Measurements from ENCODE around the gene FOXN1. TPM values are rescaled to one million over a fixed set of nuclear protein-coding genes. Genes with fewer than 3 reads are reported as not detected.

Gene FOXN1
- total RNA-seq, 1 donor from 2014 or later: not detected

DNA sequence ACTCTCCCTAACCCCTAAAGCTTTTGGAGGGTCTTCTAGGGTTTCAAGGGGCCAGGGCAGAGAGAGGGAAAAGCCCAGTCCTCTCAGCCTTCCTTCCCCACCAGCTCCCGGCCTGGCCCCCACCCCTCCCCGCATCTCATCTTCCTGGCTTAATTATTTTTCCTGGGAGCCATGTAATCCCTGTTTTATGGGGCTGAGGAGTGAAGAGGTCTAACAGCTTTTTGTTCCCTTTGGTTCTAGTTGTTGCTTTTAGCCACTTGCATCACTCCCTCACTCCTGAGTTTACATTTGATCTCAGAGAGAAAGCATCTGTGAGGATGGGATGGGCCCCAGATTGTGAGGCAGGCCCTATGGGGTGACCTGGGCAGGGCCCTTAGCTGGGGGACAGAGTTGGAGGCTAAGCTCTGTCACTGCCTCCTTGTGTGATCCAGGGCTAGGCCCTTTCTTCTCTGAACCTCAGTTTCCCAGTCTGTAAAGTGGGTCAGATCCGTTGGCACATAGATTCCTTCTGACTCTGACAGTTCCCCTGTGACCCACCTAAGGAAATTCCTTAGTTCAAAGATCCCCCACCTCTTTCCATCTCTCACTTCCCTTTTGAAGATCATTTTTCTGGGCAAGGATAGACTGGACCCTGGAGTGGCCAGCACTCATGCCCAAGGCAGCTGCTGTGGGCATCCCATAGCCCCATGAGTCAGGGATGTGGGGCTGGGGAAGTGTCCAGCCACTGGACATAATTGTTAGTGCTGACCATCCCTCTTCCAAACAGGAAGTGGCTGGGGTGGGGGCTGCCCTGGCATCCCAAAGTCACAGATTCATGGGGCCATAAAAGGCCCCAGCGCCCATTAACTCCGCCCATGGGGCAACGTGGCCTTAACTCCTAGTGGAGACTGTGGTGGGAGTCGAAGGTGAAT lies 26.2 kb downstream of the FOXN1 start:
- FAIRE-seq: no peak
- DNase-seq (ENCODE audit: low read depth): no peak
- TF ChIP-seq, protein P1, sequence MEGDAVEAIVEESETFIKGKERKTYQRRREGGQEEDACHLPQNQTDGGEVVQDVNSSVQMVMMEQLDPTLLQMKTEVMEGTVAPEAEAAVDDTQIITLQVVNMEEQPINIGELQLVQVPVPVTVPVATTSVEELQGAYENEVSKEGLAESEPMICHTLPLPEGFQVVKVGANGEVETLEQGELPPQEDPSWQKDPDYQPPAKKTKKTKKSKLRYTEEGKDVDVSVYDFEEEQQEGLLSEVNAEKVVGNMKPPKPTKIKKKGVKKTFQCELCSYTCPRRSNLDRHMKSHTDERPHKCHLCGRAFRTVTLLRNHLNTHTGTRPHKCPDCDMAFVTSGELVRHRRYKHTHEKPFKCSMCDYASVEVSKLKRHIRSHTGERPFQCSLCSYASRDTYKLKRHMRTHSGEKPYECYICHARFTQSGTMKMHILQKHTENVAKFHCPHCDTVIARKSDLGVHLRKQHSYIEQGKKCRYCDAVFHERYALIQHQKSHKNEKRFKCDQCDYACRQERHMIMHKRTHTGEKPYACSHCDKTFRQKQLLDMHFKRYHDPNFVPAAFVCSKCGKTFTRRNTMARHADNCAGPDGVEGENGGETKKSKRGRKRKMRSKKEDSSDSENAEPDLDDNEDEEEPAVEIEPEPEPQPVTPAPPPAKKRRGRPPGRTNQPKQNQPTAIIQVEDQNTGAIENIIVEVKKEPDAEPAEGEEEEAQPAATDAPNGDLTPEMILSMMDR (IDR thresholded peaks at IDR 0.05; ENCODE audit: insufficient read depth, low read length, severe bottlenecking): no peak

DNA sequence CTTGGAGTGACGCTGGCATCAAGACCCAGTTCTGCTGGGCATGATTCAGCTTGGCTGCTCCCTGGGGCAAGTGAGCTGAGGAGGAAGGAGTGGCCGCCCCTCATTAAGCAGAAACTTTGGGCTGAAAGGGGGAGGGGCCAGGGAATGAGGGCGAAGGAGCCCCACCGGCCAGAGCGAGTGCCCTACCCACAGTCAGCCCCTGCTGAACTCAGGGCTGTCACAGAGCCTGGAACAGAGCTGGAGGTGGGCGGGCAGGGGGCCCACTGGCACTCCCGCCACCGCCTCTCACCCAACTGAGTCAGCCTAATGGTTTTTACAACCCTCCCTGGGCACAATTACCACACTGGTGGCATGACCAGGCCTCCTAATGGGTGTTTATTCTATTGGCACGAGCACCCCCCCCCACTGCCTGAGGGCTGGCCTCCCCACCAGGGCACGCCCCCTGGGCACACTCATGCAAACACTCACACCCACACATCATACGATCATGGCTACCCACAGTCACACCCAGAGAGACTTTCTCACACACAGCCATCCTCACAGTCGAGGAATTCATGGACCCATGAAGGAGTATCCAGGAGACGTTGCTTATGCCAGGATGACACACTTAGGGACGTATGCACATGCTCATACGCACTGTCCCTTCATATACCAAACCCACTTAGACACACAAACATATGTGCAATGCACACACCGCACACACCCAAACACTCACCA lies 27.1 kb downstream of the FOXN1 start:
- H3K27me3 ChIP-seq (ENCODE audit: control insufficient read depth, insufficient read depth, low read length): no peaks in the 10 kb centered on the region
- no peak overlapping the region for H3K4me3 ChIP-seq (ENCODE audit: low read depth, low read length)
- peak; percentile 98 for FAIRE-seq
- peak; percentile 76 for DNase-seq (ENCODE audit: low read depth)
- peaks cover 1% of the 10 kb centered on the region for H3K36me3 ChIP-seq (ENCODE audit: control insufficient read depth, insufficient read depth, low read length)
- TF ChIP-seq, protein P1 (IDR thresholded peaks at IDR 0.05; ENCODE audit: insufficient read depth, low read length, severe bottlenecking): no peak

More for the DNA sequence above, 26.2 kb downstream of the FOXN1 start:
- H3K4me3 ChIP-seq (ENCODE audit: low read depth, low read length): no peak overlapping the region
- no peaks in the 10 kb centered on the region for H3K27me3 ChIP-seq (ENCODE audit: control insufficient read depth, insufficient read depth, low read length)
- H3K36me3 ChIP-seq (ENCODE audit: control insufficient read depth, insufficient read depth, low read length): peaks cover 1% of the 10 kb centered on the region

DNA sequence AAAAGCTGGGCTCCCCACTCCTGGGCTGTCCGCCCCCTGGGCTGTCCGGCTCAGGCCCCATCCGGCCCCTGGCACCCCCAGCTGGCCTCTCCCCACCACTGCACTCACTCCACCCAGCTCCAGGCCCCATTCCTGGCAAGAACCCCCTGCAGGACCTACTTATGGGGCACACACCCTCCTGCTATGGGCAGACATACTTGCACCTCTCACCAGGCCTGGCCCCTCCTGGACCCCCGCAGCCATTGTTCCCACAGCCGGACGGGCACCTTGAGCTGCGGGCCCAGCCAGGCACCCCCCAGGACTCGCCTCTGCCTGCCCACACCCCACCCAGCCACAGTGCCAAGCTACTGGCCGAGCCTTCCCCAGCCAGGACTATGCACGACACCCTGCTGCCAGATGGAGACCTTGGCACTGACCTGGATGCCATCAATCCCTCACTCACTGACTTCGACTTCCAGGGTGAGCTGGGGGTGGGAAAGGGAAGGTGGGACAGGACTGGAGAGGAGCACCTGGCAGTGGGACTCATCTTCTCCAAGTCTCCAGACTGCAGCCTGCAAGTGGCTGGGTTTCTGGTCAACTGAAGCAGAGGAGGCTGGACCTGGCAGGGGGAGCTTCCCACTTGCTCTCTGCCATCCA lies 28.7 kb downstream of the FOXN1 start:
- DNase-seq (ENCODE audit: low read depth): no peak
- no peak for FAIRE-seq
- no peak overlapping the region for H3K4me3 ChIP-seq (ENCODE audit: low read depth, low read length)
- peaks cover 1% of the 10 kb centered on the region for H3K36me3 ChIP-seq (ENCODE audit: control insufficient read depth, insufficient read depth, low read length)
- TF ChIP-seq, protein P1 (IDR thresholded peaks at IDR 0.05; ENCODE audit: insufficient read depth, low read length, severe bottlenecking): no peak
- no peaks in the 10 kb centered on the region for H3K27me3 ChIP-seq (ENCODE audit: control insufficient read depth, insufficient read depth, low read length)

DNA sequence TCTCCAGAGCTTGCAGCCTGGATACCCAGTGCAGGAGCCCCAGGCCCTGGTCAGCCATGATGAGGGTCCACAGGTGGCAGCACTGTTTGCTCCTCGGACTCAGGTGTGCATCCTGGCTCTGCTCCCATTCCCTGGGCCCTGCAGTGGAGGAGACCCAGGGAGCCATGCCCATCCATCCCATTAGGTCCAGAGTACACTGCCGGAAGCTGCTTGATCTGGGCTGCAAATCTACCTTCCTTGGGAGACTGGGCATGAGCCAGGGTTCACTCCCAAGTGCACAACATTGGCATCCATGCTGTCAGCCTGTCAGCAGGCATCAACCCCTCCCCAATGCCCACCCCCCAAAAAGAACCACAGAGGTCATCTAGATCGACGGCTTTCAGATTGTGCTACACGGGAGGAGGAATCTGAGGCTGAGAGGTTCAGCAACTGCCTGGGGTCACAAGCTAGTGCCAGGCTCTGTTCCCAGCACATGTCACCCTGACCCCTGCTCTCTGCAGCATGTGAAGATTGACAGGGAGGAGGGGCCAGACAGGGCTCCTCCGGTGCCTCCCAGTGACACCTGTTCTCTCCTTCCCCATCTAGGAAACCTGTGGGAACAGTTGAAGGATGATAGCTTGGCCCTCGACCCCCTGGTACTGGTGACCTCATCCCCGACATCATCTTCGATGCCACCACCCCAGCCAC lies 30.5 kb downstream of the FOXN1 start:
- Histone ChIP-seq H3K36me3 (ENCODE audit: control insufficient read depth, insufficient read depth, low read length) (peaks cover 1% of the 10 kb centered on the region), H3K4me3 (ENCODE audit: low read depth, low read length) (no peak overlapping the region), H3K27me3 (ENCODE audit: control insufficient read depth, insufficient read depth, low read length) (no peaks in the 10 kb centered on the region)
- DNase-seq (ENCODE audit: low read depth): no peak
- TF ChIP-seq, protein P1 (IDR thresholded peaks at IDR 0.05; ENCODE audit: insufficient read depth, low read length, severe bottlenecking): no peak
- no peak for FAIRE-seq

DNA sequence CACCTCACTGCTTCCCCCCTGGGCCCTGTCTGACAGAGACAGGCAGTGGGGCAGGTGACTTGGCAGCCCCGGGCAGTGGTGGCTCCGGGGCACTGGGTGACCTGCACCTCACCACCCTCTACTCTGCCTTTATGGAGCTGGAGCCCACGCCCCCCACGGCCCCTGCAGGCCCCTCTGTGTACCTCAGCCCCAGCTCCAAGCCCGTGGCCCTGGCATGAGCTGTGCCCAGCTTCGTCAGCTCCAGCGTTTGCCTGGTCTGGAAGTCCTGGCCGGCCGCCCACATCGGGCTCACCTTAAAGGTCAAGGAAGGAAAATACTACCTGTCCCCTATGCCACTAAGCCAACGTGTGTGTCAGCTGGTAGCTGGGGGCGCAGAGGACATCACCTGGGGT lies 31.1 kb downstream of the FOXN1 start:
- TF ChIP-seq, protein P1 (IDR thresholded peaks at IDR 0.05; ENCODE audit: insufficient read depth, low read length, severe bottlenecking): no peak
- H3K27me3 ChIP-seq (ENCODE audit: control insufficient read depth, insufficient read depth, low read length): no peaks in the 10 kb centered on the region
- no peak for DNase-seq (ENCODE audit: low read depth)
- no peak for FAIRE-seq
- no peak overlapping the region for H3K4me3 ChIP-seq (ENCODE audit: low read depth, low read length)
- H3K36me3 ChIP-seq (ENCODE audit: control insufficient read depth, insufficient read depth, low read length): peaks cover 1% of the 10 kb centered on the region
